Retinal pigment epithelial cell (primary cell): Measurements from ENCODE around the gene RAB22A.

Experiments used
- DNase-seq: peaks from one replicate; pipeline ENCODE4 v3.0.0-alpha.2; 2010; ENCODE audit warnings: low read depth
- H3K4me3 ChIP-seq: 2 replicates; pipeline ENCODE4 v1.5.1; 2011; ENCODE audit warnings: mild to moderate bottlenecking, low read length, control low read depth, moderate library complexity
- CTCF ChIP-seq: conservative IDR thresholded peaks from 2 replicates; pipeline ENCODE4 v1.5.1; 2011; ENCODE audit warnings: low read depth, low read length, control low read depth, inconsistent platforms

Gene RAB22A

GRCh38 chr20:58303547-58303946 lies 6.0 kb upstream of the RAB22A start:
- TF ChIP-seq CTCF, result no peak
- no peak overlapping the region for H3K4me3 ChIP-seq
- no peak for DNase-seq

DNA sequence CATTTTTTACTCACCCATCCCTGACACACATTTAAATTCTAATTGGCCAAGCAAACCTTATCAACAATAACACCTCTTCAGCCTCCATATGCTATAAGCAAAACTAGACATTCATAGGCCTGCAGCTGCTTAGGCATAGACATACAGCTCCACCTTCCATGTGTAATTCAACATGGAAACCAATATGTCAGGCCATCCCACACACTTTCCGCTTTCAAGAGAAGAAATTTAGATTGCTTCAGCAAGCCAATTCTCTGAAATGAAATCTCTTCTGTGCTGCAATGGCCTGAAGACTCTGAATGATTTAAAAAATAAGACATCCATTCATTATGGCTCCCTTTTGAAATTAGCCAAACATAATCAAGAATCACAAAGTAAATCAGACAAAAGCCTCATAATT lies 4.5 kb upstream of the RAB22A start:
- DNase-seq, result no peak
- H3K4me3 ChIP-seq, result no peak overlapping the region
- TF ChIP-seq CTCF, result no peak

DNA sequence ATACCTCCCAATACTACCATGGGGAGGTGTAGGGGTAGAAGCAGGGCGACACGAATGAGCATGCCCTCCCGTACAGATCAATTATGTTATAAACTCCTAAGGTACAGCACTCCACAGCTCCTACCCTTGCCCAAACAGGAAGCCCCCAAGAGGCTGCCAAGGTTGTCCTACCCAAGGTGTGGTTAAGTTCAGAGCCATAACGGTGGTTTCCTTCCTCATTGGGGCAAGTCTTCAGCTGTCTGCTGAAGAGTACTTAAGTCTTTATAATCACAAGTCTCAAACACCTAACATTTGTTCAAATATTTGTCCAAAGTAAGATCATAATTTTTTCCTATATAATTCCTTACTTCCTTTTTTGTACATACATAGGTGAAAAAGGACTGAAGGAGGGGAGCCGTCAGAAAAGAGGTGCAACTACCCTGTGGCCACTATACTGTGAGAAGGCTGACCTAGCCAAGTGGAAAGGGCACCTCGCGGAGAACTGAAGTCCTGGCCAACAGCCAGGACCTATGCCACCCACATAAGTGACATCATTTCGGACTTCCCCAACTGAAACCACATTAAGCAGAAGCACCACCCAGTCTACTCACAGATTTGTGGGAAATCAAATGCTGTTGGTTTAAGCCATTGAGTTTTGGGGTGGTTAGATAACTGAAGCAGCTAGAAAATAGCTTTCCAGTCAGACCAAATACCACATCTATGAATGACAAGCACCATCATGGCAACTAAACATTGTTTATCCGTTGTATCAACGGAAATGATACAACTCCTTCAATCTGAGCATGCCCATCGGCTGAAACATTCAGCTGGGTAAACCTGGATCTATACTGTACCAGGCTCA lies 2.9 kb upstream of the RAB22A start:
- no peak overlapping the region for H3K4me3 ChIP-seq
- no peak for DNase-seq
- TF ChIP-seq CTCF, result no peak

DNA sequence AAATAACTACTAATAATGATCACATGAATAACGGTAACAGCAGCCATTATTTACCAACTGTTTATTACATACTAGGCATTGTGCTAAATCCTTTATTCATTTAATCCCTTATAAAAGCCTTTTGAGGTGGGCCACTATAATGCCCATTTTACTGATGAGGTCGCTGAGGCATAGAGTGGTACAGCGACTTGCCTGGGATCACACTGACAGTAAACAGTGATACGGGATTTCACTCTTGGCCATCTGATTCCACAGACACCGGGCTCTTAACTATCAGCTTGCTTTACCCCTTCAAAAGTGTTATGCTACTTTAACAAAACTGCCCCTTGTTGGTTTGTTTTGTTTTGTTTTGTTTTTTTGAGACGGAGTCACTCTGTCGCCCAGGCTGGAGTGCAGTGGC lies 2.2 kb upstream of the RAB22A start:
- TF ChIP-seq CTCF, result no peak
- H3K4me3 ChIP-seq, result no peak overlapping the region
- no peak for DNase-seq

DNA sequence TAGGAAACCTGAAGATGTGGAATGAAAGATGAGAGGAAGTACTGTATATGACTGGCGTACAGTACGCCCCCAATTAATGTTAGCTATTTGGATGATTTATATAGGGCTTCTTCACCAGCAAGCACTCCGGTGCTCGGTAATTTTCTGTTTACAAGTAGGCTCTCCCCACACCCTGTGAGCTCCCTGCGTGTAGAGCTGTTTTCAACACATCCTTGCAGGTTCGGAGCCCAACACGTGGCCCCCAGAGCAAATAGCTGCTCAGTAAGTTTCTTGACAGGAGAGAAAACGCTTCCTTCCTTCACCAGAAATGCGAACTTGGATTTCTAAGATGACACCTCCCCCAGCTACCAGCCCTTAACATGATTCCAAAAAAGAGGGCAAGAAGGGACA lies 1.2 kb upstream of the RAB22A start:
- peak overlapping the region; percentile 90 for H3K4me3 ChIP-seq
- no peak for DNase-seq
- TF ChIP-seq CTCF, result no peak

DNA sequence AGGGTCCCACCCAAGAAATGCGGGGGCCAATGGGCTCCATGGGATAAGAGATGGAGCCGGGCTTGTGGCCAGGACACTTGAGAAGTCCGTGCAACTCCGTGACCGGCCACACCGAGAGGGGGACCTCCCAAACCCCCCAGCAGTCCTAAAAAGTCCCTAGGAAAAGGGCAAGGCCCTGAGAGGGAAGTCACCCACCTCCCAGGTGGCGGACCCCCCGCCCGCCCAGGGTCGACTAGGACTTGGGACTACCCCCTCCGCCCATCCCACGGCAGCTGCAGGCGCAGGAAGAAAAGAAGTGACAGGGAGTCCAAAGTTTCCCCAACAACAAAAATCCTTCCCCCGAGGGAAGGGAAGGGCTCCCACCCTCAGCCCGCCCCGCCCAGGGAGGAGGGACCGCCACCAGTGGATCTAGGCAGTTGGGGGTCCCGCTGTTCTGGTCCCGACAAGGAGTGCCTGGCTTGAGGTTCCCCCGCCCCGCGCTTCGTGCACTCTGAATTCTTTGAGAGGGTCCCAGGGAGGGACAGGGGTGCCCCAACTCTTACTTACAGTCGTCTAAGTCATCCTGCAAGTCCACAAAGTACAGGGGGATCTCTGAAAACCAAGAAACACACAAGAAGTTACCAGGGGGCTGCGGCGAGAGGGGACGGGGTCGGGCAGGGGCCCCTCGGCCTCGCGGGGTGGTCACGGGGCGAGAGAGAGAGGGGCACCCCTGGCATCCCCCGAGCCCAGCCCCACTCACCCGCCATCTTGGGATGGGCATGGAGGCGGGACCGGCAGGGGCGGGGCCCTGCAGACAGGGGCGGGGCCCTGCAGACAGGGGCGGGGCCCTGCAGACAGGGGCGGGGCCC lies 611 bp upstream of the RAB22A start:
- no peak for TF ChIP-seq CTCF
- no peak for DNase-seq
- H3K4me3 ChIP-seq, result peak overlapping the region; percentile 90
